GM12878 (cell line): ENCODE results near the gene SRSF1. TPM values are rescaled to one million over a fixed set of nuclear protein-coding genes. Genes with fewer than 3 reads are reported as not detected.

Experiments used
- ATAC-seq: fragments of 200-7000 bp; cut with Tn5 transposase; 3 replicates; pipeline ENCODE4 v1.9.1; 2020; ENCODE audit warnings: mild to moderate bottlenecking, moderate library complexity
- BruUV-seq: library from RNA; stranded (reverse); fragments of 400-500 nt; replicated peaks from 2 replicates; lab custom pipeline; 2021; lab: Mats Ljungman, UMichigan
- CTCF ChIA-PET: fragments of 300-600 bp; sonication (Branson Sonifier 250); formaldehyde crosslinking; extraction: SDS; loops from one replicate; lab custom pipeline; 2021; ENCODE audit warnings: inconsistent platforms; lab: Yijun Ruan, JAX
- POLR2A ChIA-PET: fragments of 350-600 bp; formaldehyde crosslinking; extraction: SDS; loops from one replicate; lab custom pipeline; 2021; ENCODE audit warnings: inconsistent platforms; lab: Charles Lee
- RAD21 ChIA-PET: fragments of 300-600 bp; sonication (Branson Sonifier 250); formaldehyde crosslinking; loops from one replicate; lab custom pipeline; 2023; ENCODE audit warnings: antibody characterized with exemption; ENCODE audit not compliant: unreplicated experiment; lab: Charles Lee
- SMC1A ChIA-PET: fragments of 300-600 bp; sonication (Branson Sonifier 250); formaldehyde crosslinking; loops from one replicate; lab custom pipeline; 2023; ENCODE audit not compliant: unreplicated experiment, uncharacterized antibody; lab: Charles Lee
- DNase-seq: peaks from one replicate; pipeline ENCODE4 v3.0.0-alpha.2; 2011; ENCODE audit warnings: low read depth, low spot score
- FAIRE-seq: peaks from 3 replicates; lab custom pipeline; 2011; peaks lifted over from hg19 to GRCh38; lab: Jason Lieb, UNC
- H2AFZ ChIP-seq: 2 replicates; pipeline ENCODE4 v1.6.0; 2011; ENCODE audit warnings: low read depth, low read length, control low read depth; ENCODE audit not compliant: control insufficient read depth
- H3K27ac ChIP-seq: 2 replicates; pipeline ENCODE4 v1.5.1; 2011; ENCODE audit warnings: control low read depth; ENCODE audit not compliant: control insufficient read depth, insufficient read depth
- H3K27me3 ChIP-seq, 2 experiments: replicated peaks in 1 of 2; 2 replicates each; pipeline versions ENCODE4 v1.6.0 to v1.6.1; 2011; ENCODE audit warnings: low read length in 1 of 2; ENCODE audit not compliant: control insufficient read depth in 2 of 2, insufficient read depth in 2 of 2
- H3K36me3 ChIP-seq, 2 experiments: 2 replicates each; pipeline ENCODE4 v1.5.1; 2011; ENCODE audit warnings: low read length in 1 of 2; ENCODE audit not compliant: control insufficient read depth in 2 of 2, insufficient read depth in 2 of 2
- H3K4me1 ChIP-seq: 2 replicates; pipeline ENCODE4 v1.6.1; 2011; ENCODE audit warnings: mild to moderate bottlenecking, low read length, moderate library complexity, mixed read lengths; ENCODE audit not compliant: control insufficient read depth, insufficient read depth
- H3K4me2 ChIP-seq: 2 replicates; pipeline ENCODE4 v1.6.0; 2011; ENCODE audit warnings: control low read depth; ENCODE audit not compliant: control insufficient read depth, insufficient read depth
- H3K4me3 ChIP-seq: fragments of 200-600 bp; sonication (generic); 2 replicates; pipeline ENCODE4 v1.5.1; 2016
- H3K79me2 ChIP-seq: 2 replicates; pipeline ENCODE4 v1.6.0; 2011; ENCODE audit warnings: low read length; ENCODE audit not compliant: control insufficient read depth, insufficient read depth
- H3K9ac ChIP-seq: 2 replicates; pipeline ENCODE4 v1.8.0; 2011; ENCODE audit warnings: low read length, control low read depth, mixed read lengths; ENCODE audit not compliant: control insufficient read depth, insufficient read depth
- H3K9me3 ChIP-seq: replicated peaks from 3 replicates; pipeline ENCODE4 v1.5.1; 2011; ENCODE audit warnings: mild to moderate bottlenecking, low read length; ENCODE audit not compliant: control insufficient read depth, insufficient read depth
- H4K20me1 ChIP-seq: 2 replicates; pipeline ENCODE4 v1.6.0; 2011; ENCODE audit not compliant: control insufficient read depth, insufficient read depth
- E2F4 ChIP-seq: IDR thresholded peaks from 2 replicates; pipeline ENCODE4 v1.6.1; 2012; ENCODE audit warnings: low read depth, low read length, improper control_type of control experiment
- EZH2 ChIP-seq: IDR thresholded peaks from 2 replicates; pipeline ENCODE4 v1.6.1; 2012; ENCODE audit warnings: low read depth, mild to moderate bottlenecking, control low read depth, inconsistent platforms, low read length, borderline replicate concordance; ENCODE audit not compliant: control insufficient read depth
- LARP7 ChIP-seq: fragments of 450-650 bp; IDR thresholded peaks from 2 replicates; pipeline ENCODE4 v1.6.1; 2017; ENCODE audit warnings: mild to moderate bottlenecking
- MTA3 ChIP-seq: IDR thresholded peaks from 2 replicates; pipeline ENCODE4 v1.6.1; 2012; ENCODE audit warnings: low read length, inconsistent platforms, borderline replicate concordance
- NFYB ChIP-seq: IDR thresholded peaks from 2 replicates; pipeline ENCODE4 v1.6.1; 2011; ENCODE audit warnings: low read depth, mild to moderate bottlenecking, low read length, improper control_type of control experiment, moderate library complexity; ENCODE audit not compliant: insufficient read depth
- NR2C1 ChIP-seq: fragments of 450-650 bp; IDR thresholded peaks from 2 replicates; pipeline ENCODE4 v1.6.1; 2017; ENCODE audit warnings: antibody characterized with exemption, mild to moderate bottlenecking, moderate library complexity
- NRF1 ChIP-seq: conservative IDR thresholded peaks from 2 replicates; pipeline ENCODE4 v1.6.1; 2011; ENCODE audit warnings: mild to moderate bottlenecking, low read depth, low read length, improper control_type of control experiment
- WGBS: methylation state at CpG from one replicate; pipeline ENCODE4 v1.1.6; 2016; ENCODE audit warnings: low lambda C conversion rate; ENCODE audit not compliant: insufficient replicate concordance, insufficient coverage; ENCODE audit errors: missing lambda C conversion rate; 5-methylcytosine and 5-hydroxymethylcytosine counted together
- in situ Hi-C: fragments of 300-500 bp; cut with MboI; formaldehyde crosslinking; loops from 9 replicates; pipeline ENCODE4 v1.14.3; 2018; ENCODE audit warnings: mixed read lengths
- intact Hi-C: fragments of 100-400 bp; cut with micrococcal nuclease; formaldehyde crosslinking; loops from one replicate; pipeline ENCODE4 v1.14.2; 2022; ENCODE audit not compliant: unreplicated experiment
- polyA plus RNA-seq, 11 experiments: library from polyadenylated mRNA; depleted of rRNA in 4 of 11; unstranded in 6 of 11; stranded (reverse) in 5 of 11; fragments of >200 nt; fragmentation: Nextera tagmentation in 4 of 11; fragmentation: Illumina TruSeq in 1 of 11; extraction: Ambion mirVana in 4 of 11; extraction: Trizol in 1 of 11; gene quantifications; 1 replicate in 1 of 11; 2 replicates in 10 of 11; pipeline versions ENCODE4 v1.2.1 to v1.2.3, GENCODE V29; 2011 to 2016; ENCODE audit warnings: inconsistent platforms in 2 of 11, missing spikeins in 2 of 11, low read depth in 1 of 11
- total RNA-seq, 4 experiments: library from RNA; depleted of rRNA in 3 of 4; stranded (reverse); fragments of >200 nt in 3 of 4; fragmentation: Illumina TruSeq in 1 of 4; extraction: Trizol in 1 of 4; gene quantifications; 2 replicates each; pipeline versions ENCODE4 v1.2.1 to v1.2.3, GENCODE V29; 2013 to 2021

Gene SRSF1
- total and polyA plus RNA-seq, 10 of the 15 experiments (the other 5 are each of a cell fraction or from before 2014, with no cell fraction given) = 101 to 474 (median 404) TPM

- no peak for TF ChIP-seq LARP7
Observed at GRCh38 chr17:58052407-58052806, 45.4 kb upstream of the SRSF1 start (continued).

GRCh38 chr17:58051468-58051867, 44.4 kb upstream of the SRSF1 start:
- Histone ChIP-seq H2AFZ (no peak overlapping the region), H3K9me3 (no peaks in the 10 kb centered on the region), H3K27ac (no peak overlapping the region), H3K9ac (no peak overlapping the region), H3K4me3 (no peak overlapping the region), H4K20me1 (no peaks in the 10 kb centered on the region), H3K4me1 (no peaks in the 10 kb centered on the region), H3K36me3 (no peaks in the 10 kb centered on the region), H3K27me3 (no peaks in the 10 kb centered on the region; a peak in 2 of 4 replicates), H3K79me2 (no peaks in the 10 kb centered on the region), H3K4me2 (no peak overlapping the region)
- ChIA-PET POLR2A (interaction anchor here (0.6 kb wide), 1 partner anchor 731 kb away, joined by 3 read pairs; no protein-coding TSS in a partner anchor), RAD21 (no interaction called here), SMC1A (no interaction called here), CTCF (no interaction called here)
- intact Hi-C loops = no loop called here
- TF ChIP-seq E2F4 = no peak
- no peak for ATAC-seq
- no TSS peak for BruUV-seq
- in situ Hi-C loops = no loop called here
- no peak for DNase-seq
- FAIRE-seq = no peak
- 33% methylated on average over 1 of the region's 1 CpG for WGBS

- Histone ChIP-seq H3K4me2 (no peak overlapping the region), H3K4me1 (no peaks in the 10 kb centered on the region), H3K36me3 (no peaks in the 10 kb centered on the region), H4K20me1 (no peaks in the 10 kb centered on the region), H2AFZ (no peak overlapping the region), H3K27me3 (no peaks in the 10 kb centered on the region; a peak in 1 of 4 replicates), H3K9ac (no peak overlapping the region), H3K9me3 (no peaks in the 10 kb centered on the region), H3K4me3 (no peak overlapping the region), H3K79me2 (no peaks in the 10 kb centered on the region), H3K27ac (no peak overlapping the region)
- no peak for DNase-seq
- intact Hi-C loops = no loop called here
- TF ChIP-seq NRF1 (no peak), NFYB (no peak), MTA3 (no peak), EZH2 (no peak), NR2C1 (no peak)
- WGBS = 97% methylated on average over 2 of the region's 2 CpGs
- in situ Hi-C loops = no loop called here
- ChIA-PET POLR2A (interaction anchor here (0.6 kb wide), 1 partner anchor 731 kb away, joined by 3 read pairs; no protein-coding TSS in a partner anchor), SMC1A (interaction anchor here (1.1 kb wide), 1 partner anchor 176 kb away, joined by 3 read pairs; no protein-coding TSS in a partner anchor), RAD21 (no interaction called here), CTCF (no interaction called here)
- FAIRE-seq = no peak
- ATAC-seq = no peak
- no TSS peak for BruUV-seq
Observed at GRCh38 chr17:58050966-58051365, 43.9 kb upstream of the SRSF1 start.
